GM21576 (cell line): ENCODE measurements around the gene HOXD1.

ENCODE experiments used
- ATAC-seq: cut with Tn5 transposase; IDR thresholded peaks from one replicate; pipeline ENCODE4 v1.9.1; 2021; ENCODE audit warnings: mild to moderate bottlenecking, moderate library complexity; ENCODE audit not compliant: unreplicated experiment

The HOXD1 gene

DNA sequence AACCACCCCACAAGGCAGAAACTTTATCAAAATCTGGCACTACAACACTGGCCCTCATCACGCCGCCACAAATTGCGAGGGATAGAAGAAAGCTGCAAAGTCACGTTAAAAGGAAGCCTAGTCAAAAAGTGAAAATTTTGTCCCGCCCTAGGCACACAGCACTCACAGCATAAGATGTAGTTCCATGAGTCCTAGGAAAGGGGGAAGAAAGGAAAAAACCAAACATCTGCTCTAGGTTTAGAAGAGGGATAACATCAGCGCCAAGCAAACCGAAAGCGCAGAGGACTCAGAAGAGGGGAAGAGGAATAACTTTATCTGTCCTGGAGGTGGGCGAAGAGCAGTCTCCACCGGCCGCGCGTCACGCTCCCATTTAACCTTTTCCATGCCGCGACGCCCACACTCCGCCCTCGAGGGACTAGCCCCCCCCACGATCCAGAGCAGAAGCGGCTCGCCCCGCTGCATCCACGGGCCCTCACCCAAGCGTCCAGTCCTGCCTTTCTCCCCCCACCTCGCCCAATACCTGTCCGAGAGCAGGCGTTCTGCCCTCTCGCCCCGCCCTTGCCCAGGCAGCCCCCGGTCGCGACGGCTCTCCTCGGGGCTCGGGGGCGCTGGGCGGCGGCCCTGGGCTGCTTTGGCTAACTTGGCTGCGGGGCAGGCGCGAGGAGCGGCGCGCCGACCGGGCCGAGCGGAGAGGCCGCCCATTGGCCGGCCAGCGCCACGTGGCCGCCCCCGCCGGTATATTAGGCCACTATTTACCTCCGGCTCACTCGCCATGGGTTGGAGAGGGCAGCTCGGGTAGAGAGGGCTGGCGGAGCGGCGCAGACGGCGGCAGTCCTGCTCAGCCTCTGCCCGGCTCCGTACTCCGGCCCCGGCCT is at the start of gene HOXD1:
TSS of gene HOXD1 (plus strand) at position 770 of the 875 bp plus-strand sequence. CDS start 134 bp downstream, outside the sequence.
- no peak for ATAC-seq

DNA sequence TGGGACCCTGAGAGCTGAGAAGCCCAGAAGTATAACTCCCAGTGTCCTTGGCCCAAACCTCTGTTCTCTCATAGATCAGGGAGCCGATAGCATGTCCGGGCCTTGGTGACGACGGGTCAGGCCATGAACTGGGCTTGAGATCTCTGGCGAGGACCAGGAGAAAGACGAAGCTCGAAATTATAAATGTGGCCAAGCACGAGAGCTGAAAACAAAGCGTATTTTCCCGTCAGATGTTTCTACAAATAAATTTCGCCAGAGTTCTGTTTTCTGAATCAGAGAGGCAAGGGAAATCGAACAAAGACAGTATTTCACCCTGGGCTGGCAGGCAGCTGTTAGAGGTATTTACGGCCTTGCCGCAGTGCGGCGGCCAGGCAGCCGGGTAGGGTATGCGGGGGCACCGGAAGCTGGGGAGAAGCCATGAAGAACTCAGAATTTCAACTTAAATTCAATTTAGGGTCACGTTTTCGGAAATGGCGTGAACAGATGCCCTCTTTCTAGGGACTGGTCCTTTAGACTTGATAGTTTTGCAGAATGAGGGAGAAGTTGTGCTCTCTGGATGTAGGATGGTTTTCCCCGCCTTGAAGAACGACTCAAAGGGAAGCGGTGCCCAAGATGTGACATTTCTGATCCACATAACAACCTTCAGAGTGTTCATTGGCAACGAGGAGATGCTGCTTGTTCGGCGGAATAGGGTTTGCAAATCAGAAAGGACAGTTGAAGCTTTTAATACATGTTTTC is 49.4 kb upstream of the HOXD1 start:
- no peak for ATAC-seq

DNA sequence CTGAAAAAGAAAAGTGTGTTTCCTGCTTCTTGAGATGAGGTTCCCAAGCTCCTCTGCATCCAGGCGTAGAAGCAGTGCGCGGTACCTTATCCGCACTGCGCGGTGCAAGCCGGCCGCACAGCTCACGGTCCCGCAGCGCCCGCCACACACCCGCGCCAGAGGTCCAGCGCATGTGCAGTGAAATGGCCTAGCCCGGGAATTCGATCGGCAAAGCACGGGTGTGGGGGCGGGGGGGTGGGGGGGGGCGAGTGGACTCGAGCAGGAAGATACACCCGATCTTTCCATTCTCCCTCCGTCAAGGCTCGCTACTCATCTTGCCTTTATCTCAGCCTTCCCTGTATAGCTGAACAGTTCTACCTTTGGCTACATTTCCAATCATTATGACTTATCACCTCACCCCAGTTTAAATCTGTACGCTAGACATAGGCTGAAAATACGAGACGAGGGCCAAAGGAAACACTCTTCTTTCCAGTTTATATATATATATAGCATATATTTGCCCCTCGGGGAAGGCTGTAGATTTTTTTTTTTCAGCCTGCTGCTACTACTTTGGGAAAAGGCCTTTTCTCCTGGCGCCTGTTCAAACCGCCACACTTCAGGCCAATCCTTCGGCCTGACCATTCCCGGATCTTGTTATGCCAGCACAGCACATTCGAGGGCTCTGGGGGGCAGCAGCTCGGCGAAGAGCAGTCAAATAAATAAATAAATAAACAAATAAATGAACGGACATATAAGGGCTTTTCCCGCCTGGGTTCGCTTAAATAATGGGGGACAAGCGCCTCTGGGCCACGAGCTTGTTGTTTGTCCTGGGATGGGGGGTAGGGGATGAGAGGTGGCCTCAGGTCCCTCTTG is 48.6 kb upstream of the HOXD1 start:
- no peak for ATAC-seq

DNA sequence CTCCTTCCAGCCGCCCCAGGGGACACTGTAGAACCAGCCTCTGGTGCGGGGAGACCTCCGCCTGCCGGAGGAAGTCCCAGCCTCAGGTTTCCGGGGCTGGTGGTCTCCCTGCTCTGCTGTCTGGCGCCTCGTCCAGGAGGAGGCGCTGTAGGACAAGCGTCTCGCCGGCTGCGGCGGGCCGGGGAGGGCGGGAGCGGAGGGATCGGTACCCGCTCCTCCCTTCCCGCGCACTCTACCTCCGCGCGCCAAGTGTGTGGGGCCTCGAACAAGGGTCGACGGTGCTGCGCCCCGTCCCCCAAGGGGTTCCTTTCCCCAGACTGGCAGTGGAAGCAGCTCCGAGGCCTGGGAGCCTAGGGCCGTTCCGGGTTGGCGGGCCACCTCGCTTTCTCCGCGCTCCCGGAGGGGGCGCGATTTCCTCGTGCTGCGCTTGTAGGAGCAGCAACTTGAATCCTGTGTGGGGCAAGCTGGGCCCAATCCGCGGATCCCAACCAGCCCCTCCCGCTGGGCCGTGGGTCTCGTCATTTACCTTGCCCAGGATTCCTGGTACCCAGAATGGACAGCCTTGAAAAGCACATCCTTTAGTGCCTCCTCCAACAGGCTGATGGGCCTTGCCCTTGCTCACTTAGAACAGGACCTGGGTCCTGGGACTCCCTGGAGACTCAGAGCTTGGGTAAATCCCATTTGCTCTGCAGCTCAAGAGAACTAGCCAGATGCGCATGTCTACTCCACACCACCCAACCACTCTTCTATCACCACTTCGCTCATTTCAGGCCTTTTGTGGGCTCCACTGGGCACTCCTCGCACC is 47.8 kb upstream of the HOXD1 start:
- ATAC-seq = peak; percentile 87

DNA sequence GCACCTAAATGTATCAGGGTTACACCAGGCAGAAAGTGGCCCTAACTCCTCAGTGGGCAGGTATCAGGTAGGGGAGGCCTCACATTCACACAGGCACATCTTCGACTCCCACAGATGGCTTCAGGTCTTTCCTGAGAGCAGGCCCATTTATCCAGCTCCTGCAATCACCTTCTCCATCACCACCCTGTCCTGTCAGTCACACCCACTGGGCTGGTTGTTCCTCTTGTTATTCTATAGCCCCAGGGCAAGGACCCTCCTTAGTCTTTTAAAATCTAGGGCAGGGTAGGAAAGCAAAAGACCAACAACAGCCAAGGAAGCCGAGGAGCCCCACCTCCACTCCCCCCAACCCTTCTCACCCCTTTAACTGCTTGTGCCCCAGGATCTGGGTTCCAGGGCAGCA is 46.2 kb upstream of the HOXD1 start:
- no peak for ATAC-seq

DNA sequence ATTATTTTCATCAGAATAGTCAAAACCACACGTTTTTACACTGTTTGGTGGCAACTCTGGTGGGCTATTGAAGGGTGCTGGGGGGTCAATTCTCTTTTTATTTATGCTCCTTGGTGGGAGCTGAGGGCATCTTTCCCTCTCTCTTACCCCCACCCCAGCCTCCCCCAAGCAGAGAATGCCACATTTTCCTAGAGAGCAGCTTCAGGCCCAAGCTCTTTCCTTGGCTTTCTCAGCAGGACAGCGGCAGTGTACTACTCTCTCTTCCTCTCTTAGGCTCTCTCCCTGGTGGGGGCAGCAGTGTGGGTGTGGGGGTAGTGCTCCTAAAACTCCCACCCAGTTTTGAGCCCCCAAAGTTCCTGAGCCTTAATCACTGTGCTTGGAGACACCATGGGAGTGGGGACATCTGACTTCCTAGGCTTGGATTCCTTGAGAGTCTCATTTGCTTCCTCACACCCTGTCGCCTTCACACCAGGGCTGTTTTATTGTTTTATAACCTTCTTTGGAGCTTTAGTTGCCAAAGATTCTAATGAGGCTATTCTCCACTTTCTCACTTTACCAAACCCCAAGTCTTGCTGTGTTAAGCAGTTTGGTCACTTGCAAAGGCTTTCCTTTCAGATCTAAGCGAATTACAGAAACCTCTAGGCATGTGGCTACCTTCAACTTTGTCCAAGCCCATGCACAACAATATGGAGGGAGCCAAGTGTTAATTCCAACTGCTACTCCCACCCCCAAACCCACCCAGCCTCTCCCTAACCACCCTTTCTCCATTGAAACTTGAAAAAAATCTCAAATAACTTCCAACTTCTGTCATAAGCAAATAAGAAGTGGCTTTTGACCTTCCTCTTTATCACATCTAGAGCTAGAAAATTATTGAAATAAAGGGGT is 43.1 kb upstream of the HOXD1 start:
- no peak for ATAC-seq

DNA sequence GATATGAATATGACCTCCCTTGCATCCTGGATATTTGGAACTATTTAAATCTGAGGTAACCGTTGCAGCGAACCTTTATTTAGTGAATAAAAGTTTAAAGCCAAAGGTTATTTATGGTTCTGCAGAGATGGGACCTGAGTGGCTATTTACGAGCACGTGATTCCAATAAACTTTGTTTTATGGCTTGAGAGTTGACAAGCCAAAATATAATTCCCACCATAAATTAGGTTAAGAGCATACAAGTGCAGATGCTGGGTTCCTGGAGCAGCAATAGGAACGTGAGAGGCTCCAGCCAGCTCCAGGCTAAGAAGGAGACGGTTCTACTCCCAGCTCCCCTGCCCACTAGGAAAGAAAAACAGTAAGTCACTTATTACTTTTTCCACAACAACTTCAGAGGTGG is 42.4 kb upstream of the HOXD1 start:
- ATAC-seq = no peak

DNA sequence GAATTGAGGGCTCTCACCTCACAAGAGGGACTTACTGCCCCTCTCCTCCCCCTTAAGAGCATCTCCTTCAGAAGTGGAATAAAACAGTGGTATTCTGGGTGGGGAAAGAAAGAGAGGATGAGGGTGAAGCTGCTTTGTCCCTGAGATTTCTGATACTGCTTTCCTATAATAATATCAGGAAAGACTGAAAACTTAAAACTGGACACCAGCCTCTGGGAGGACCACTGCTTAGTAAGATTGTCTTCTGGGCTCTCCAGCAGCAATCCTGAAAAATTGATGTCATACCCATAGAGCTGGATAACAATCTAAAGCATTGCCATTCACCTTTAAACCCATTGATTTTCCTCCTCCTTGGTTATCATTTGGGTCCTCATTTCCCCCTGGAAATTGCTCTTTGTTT is 41.8 kb upstream of the HOXD1 start:
- no peak for ATAC-seq

DNA sequence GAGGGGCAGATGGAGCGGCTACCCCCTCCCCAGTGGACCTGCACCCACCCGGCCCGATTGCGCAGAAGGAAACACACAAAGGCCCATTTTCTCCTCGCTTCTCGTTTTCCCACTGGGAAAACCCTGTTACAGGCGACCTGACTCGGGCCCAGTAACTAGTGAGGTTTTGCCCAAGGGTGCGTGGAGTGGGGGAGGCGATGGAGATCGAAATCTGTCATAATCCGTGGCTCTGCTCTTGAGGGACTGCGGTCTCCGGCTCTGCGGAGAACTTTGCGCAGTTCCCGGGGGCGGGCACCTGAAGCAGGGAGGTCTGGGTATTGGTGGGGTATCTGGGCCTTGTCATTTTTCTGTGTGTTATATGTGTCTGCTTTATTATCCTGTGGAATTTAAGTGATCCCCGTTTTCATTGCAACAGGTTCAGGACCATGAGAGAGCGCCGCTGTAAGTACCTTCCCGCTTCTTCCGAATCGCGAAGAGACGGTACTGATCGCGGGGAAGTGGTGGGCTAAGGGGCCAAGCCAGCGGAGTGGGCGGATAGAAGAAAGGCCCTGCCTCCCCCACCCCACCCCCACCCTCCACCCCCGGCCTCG is 41.2 kb upstream of the HOXD1 start:
- ATAC-seq = no peak

DNA sequence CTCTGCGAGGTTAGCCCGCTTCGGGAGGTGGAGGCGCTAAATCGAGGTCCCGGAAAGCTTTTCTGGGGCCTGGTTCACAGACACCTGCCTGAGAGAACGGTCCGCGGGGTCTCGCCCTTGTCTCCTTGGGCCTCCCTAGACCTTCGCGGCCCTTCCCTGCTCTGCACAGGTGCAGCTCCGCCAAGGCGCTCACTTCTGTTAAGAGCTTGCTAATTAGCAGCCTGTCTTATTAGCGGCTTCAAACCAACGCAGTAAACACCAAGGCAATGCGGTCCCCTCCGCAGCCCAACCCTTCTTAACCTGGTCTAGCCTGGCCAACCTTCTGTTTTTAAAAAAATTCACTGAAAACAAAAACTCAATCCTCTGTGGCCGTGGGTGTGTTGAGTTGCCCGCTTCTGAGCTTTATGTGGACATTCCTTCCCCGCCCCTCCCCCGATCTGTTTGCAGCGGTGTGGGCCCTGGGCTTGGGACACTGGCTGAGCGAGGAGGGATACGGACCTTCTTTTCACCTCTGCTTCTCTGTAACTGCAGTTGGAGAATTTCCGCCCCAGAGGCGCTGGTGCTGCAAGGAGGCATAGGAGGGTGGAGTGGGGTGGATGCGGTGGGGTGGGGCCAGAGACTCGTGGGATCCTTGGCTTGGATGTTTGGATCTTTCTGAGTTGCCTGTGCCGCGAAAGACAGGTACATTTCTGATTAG is 40.5 kb upstream of the HOXD1 start:
- no peak for ATAC-seq

DNA sequence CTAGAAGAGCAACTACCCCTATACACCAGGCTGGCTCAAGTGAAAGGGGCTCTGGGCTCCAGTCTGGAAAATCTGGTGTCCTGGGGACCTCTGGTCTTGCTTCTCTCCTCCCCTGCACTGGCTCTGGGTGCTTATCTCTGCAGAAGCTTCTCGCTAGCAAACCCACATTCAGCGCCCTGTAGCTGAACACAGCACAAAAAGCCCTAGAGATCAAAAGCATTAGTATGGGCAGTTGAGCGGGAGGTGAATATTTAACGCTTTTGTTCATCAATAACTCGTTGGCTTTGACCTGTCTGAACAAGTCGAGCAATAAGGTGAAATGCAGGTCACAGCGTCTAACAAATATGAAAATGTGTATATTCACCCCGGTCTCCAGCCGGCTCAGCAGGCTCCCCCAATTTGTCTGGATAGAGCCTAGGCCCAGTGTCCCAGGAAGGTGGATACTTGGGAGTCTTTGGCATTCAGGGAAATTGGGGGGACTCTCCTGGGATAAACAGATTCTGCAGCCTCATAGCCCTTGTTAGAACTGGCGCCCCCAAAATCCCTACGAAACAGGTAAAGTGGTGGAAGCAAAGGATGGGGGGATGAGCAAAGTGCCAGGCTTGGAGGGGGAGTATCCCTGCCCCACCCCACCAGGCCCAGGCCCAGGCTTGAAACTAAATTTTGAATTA is 39.6 kb upstream of the HOXD1 start:
- no peak for ATAC-seq

DNA sequence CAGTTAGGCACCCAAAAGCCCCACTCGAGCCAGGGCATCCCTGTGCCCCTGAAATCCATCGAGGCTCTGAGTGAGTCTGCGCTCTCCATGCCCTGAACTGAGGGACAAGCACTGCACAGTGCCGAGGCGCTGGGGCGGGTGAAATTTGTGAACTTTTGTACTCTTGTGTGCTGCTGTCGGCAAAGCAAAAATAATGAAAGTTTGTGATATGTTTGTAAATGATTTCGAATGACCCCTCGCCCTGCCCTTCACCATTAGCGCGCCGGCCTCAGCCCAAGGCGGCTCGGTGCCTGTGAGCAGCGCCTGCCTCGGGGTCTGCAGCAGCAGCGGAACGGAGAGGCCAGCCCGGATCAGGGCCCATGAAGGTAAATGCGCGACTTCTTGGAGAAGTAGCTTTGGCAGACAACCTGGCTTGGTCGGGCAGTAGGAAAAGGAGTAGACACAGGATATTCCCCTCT is 39.0 kb upstream of the HOXD1 start:
- ATAC-seq = no peak

DNA sequence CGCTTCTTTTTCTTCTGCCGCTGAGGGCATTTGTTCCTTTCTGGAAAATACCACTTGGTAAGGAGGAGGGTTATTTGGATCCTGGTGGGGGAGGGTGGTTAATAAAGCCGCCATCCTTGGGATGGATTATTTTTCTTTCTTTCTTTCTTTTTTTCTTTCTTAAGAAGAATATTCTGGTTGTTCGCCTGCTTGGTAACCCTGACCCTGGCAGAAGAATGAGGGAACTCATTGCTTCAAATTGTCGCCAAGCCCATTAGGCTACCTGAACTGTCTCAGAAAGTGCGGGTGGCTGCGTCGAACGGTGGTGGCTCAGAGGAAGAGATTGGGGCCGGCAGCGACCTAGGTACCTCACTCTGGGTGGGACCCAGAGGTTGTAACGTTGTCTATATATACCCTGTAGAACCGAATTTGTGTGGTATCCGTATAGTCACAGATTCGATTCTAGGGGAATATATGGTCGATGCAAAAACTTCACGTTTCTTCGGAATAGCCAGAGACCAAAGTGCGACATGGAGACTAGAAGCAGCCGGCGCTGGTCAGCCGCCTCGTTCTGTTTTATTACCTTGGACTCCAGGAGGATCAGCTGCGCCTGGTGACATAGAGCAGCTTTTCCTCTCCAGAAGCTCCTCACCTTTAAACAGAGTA is 38.4 kb upstream of the HOXD1 start:
- no peak for ATAC-seq

DNA sequence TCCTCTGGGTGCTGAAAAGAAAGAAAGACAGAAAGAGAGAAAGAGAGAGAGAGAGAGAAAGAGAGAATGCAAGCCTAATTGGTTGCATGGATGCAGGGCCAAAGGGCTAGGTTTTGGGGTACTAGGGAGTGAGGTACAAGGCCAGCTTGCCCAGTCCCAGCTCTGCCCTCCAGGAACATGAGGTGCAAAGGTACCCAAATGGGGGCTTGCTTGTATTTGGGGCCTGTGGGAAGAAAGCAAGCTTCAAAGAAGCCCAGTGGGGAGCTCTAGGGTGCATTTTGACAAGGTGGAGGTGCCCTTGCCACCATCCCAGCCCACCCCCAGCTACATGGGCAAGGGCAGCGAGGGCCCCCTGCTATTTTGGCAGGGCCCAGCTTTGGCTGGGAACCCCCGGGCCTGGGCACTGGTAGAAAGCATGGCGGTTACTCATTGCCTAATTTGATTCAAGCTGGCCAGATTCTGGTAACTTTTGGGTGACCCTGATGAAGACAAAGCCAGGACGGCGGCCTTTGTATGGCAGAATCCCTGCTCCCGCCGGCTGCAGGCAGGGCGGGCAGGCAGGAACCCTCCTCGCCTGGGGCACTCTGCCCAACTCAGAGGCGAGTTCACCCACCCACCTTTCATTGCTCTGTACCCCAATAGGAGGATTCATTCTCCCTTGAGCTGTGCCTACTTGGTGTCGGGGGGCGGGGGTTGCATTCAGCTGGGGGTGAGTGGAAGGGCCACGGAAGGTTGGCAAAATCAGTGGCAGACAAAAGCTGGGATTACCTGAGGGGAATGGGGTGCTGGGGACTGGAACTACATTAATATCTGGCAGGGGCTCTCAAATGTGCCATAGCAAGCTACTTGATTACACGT is 37.7 kb upstream of the HOXD1 start:
- no peak for ATAC-seq

DNA sequence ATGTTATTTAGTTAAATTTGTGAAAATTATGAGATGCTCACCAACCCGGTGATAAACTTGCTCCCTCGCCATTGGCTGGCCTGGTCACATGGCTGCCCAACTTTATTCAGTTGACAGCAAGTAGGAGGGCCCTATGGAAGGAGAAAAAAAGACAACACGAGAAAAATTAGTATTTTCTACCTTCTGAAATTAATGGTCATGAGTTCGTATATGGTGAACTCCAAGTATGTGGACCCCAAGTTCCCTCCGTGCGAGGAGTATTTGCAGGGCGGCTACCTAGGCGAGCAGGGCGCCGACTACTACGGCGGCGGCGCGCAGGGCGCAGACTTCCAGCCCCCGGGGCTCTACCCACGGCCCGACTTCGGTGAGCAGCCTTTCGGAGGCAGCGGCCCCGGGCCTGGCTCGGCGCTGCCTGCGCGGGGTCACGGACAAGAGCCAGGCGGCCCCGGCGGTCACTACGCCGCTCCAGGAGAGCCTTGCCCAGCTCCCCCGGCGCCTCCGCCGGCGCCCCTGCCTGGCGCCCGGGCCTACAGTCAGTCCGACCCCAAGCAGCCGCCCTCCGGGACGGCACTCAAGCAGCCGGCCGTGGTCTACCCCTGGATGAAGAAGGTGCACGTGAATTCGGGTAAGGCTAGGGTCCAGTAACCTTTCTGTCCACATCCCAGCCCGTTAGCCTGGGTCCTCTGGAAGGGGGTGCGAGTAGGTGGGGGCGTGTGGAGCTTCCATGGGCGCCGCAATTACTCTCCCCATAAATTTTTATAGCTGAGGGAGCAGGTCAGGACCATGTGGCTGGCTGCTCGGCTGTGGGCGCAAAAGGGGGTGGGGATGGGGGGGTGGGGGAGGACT is 36.8 kb upstream of the HOXD1 start, which contains the start of gene HOXD4:
TSS of gene HOXD4 (plus strand) at position 109 of the 846 bp plus-strand sequence. CDS start at position 193, 84 bp downstream.
- ATAC-seq = no peak
